A549 (cell line): ENCODE results near the gene CACUL1. TPM values are rescaled to one million over a fixed set of nuclear protein-coding genes. Genes with fewer than 3 reads are reported as not detected.
"Not testable (repeated sequence)": the region's sequence is repeated elsewhere in the genome, so short reads cannot be mapped to it uniquely, and the experiment has no call there.

Experiments used
- ATAC-seq, 2 experiments: fragments of 200-7000 bp in 1 of 2; fragments of >200 bp in 1 of 2; cut with Nextera tagmentation in 1 of 2; cut with Tn5 transposase in 1 of 2; 3 replicates each; pipeline versions ENCODE4 v1.8.0 to v1.9.1; 2018 to 2020; ENCODE audit warnings: mild to moderate bottlenecking in 1 of 2, moderate library complexity in 1 of 2
- CTCF ChIA-PET: fragments of 300-600 bp; sonication (Branson Sonifier 250); formaldehyde crosslinking; extraction: SDS; loops from one replicate; lab custom pipeline; 2021; ENCODE audit warnings: antibody characterized with exemption, inconsistent platforms; lab: Yijun Ruan, JAX
- POLR2A ChIA-PET: fragments of 350-600 bp; formaldehyde crosslinking; extraction: SDS; loops from one replicate; lab custom pipeline; 2021; ENCODE audit warnings: antibody characterized with exemption, inconsistent platforms; lab: Yijun Ruan, JAX
- DNase-seq, 2 experiments: peaks; one replicate each; pipeline versions ENCODE4 v3.0.0 to v3.0.0-alpha.2; 2011 to 2016; ENCODE audit warnings: low read depth in 1 of 2, low spot score in 1 of 2
- FAIRE-seq: peaks from 2 replicates; lab custom pipeline; 2011; peaks lifted over from hg19 to GRCh38; lab: Jason Lieb, UNC
- H3K27ac ChIP-seq, 2 experiments: fragments of >200 bp; sonication (Bioruptor Twin); formaldehyde crosslinking; 3 replicates each; pipeline ENCODE4 v1.5.1; 2016 to 2017
- H3K4me1 ChIP-seq: fragments of >200 bp; sonication (Bioruptor Twin); formaldehyde crosslinking; 3 replicates; pipeline ENCODE4 v1.6.1; 2016
- H3K4me2 ChIP-seq: fragments of >200 bp; sonication (Bioruptor Twin); formaldehyde crosslinking; 3 replicates; pipeline ENCODE4 v1.6.1; 2016
- H3K4me3 ChIP-seq: fragments of >200 bp; sonication (Bioruptor Twin); formaldehyde crosslinking; 3 replicates; pipeline ENCODE4 v1.5.1; 2016
- H3K9me3 ChIP-seq: fragments of >200 bp; sonication (Bioruptor Twin); formaldehyde crosslinking; 3 replicates; pipeline ENCODE4 v1.6.1; 2016
- ATOH8 ChIP-seq: fragments of 250-450 bp; sonication (Bioruptor Pico); IDR thresholded peaks from 2 replicates; pipeline ENCODE4 v1.5.0; 2020; ENCODE audit warnings: low read depth, mild to moderate bottlenecking, moderate library complexity
- BCL3 ChIP-seq: fragments of >200 bp; sonication (Bioruptor Twin); formaldehyde crosslinking; IDR thresholded peaks from 3 replicates; pipeline ENCODE4 v1.6.1; 2016
- BHLHE40 ChIP-seq: IDR thresholded peaks from 2 replicates; pipeline ENCODE4 v1.6.1; 2012; ENCODE audit warnings: low read depth, low read length, inconsistent platforms
- CBX8 ChIP-seq: fragments of 200-600 bp; sonication (generic); IDR thresholded peaks from 2 replicates; pipeline ENCODE4 v1.6.1; 2016
- CEBPB ChIP-seq, 2 experiments: fragments of >200 bp in 1 of 2; sonication (Bioruptor Twin) in 1 of 2; formaldehyde crosslinking in 1 of 2; IDR thresholded peaks; 2 replicates each; pipeline ENCODE4 v1.6.1; 2012 to 2016
- CHD2 ChIP-seq: fragments of 150-350 bp; IDR thresholded peaks from 2 replicates; pipeline ENCODE4 v1.6.1; 2014; ENCODE audit warnings: low read length; ENCODE audit not compliant: partially characterized antibody
- EHF ChIP-seq: fragments of 250-450 bp; sonication (Bioruptor Pico); IDR thresholded peaks from 2 replicates; pipeline ENCODE4 v1.5.0; 2020; ENCODE audit warnings: mild to moderate bottlenecking
- EP300 ChIP-seq, 2 experiments: fragments of >200 bp; sonication (Bioruptor Twin); formaldehyde crosslinking; IDR thresholded peaks; 2 replicates in 1 of 2; 3 replicates in 1 of 2; pipeline ENCODE4 v1.6.1; 2016 to 2017
- ESRRA ChIP-seq: fragments of 150-350 bp; IDR thresholded peaks from 2 replicates; pipeline ENCODE4 v1.6.1; 2014; ENCODE audit warnings: mild to moderate bottlenecking, low read length, borderline replicate concordance
- FOSB ChIP-seq: fragments of 250-450 bp; sonication (Bioruptor Pico); IDR thresholded peaks from 2 replicates; pipeline ENCODE4 v1.5.0; 2020; ENCODE audit warnings: mild to moderate bottlenecking, moderate library complexity
- GATA3 ChIP-seq: IDR thresholded peaks from 2 replicates; pipeline ENCODE4 v1.6.1; 2012; ENCODE audit warnings: borderline replicate concordance
- HDAC2 ChIP-seq: fragments of 200-600 bp; sonication (generic); IDR thresholded peaks from 2 replicates; pipeline ENCODE4 v1.6.1; 2016
- HEYL ChIP-seq: fragments of 250-450 bp; sonication (Bioruptor Pico); IDR thresholded peaks from 2 replicates; pipeline ENCODE4 v1.8.0; 2021; ENCODE audit warnings: mild to moderate bottlenecking, moderate library complexity
- HOXB13 ChIP-seq: fragments of 250-450 bp; sonication (Bioruptor Pico); IDR thresholded peaks from 2 replicates; pipeline ENCODE4 v1.5.0; 2020; ENCODE audit warnings: low read depth, mild to moderate bottlenecking, moderate library complexity
- JUNB ChIP-seq: fragments of >200 bp; sonication (Bioruptor Twin); formaldehyde crosslinking; IDR thresholded peaks from 2 replicates; pipeline ENCODE4 v1.6.1; 2016
- KDM1A ChIP-seq: fragments of 200-600 bp; sonication (generic); IDR thresholded peaks from 2 replicates; pipeline ENCODE4 v1.6.1; 2016; ENCODE audit warnings: low read depth, mild to moderate bottlenecking
- MAFK ChIP-seq: fragments of 450-650 bp; IDR thresholded peaks from 2 replicates; pipeline ENCODE4 v1.6.1; 2014; ENCODE audit not compliant: partially characterized antibody
- MAZ ChIP-seq: fragments of 150-350 bp; IDR thresholded peaks from 2 replicates; pipeline ENCODE4 v1.6.1; 2014; ENCODE audit warnings: antibody characterized with exemption, low read depth, low read length, borderline replicate concordance
- MYC ChIP-seq: IDR thresholded peaks from 2 replicates; pipeline ENCODE4 v1.6.1; 2012; ENCODE audit warnings: mild to moderate bottlenecking, inconsistent platforms, low read length, improper control_type of control experiment, borderline replicate concordance
- NR3C1 ChIP-seq: fragments of >200 bp; sonication (Bioruptor Twin); formaldehyde crosslinking; IDR thresholded peaks from 3 replicates; pipeline ENCODE4 v1.6.1; 2017
- PBX3 ChIP-seq: IDR thresholded peaks from 2 replicates; pipeline ENCODE4 v1.6.1; 2012
- POLR2A ChIP-seq: IDR thresholded peaks from 2 replicates; pipeline ENCODE4 v1.6.1; 2012; ENCODE audit warnings: mild to moderate bottlenecking, low read length
- RCOR1 ChIP-seq: fragments of 150-350 bp; IDR thresholded peaks from 2 replicates; pipeline ENCODE4 v1.6.1; 2014; ENCODE audit warnings: antibody characterized with exemption, low read length, low read depth
- SMC3 ChIP-seq: fragments of >200 bp; sonication (Bioruptor Twin); formaldehyde crosslinking; IDR thresholded peaks from 3 replicates; pipeline ENCODE4 v1.6.1; 2018; ENCODE audit warnings: inconsistent platforms
- SREBF2 ChIP-seq: fragments of 450-650 bp; IDR thresholded peaks from 2 replicates; pipeline ENCODE4 v1.6.1; 2014; ENCODE audit warnings: mild to moderate bottlenecking, moderate library complexity
- WGBS: methylation state at CpG from one replicate; pipeline ENCODE4 v1.1.6; 2017; ENCODE audit errors: missing lambda C conversion rate; 5-methylcytosine and 5-hydroxymethylcytosine counted together
- polyA plus RNA-seq, 4 experiments: library from polyadenylated mRNA; depleted of rRNA in 3 of 4; stranded (reverse); fragments of >200 nt; fragmentation: RNase III in 1 of 4; extraction: RNeasy Plus Mini Kit Qiagen cat#74134 plus additional on column Dnase treatment in 1 of 4; gene quantifications; 2 replicates in 3 of 4; 3 replicates in 1 of 4; pipeline ENCODE4 v1.2.3, GENCODE V29; 2011 to 2017

The CACUL1 gene
- polyA plus RNA-seq, 2 of the 4 experiments (the other 2 are of a cell fraction), result 8.7 to 15.6 TPM

- Histone ChIP-seq H3K4me3 (no peak overlapping the region), H3K27ac (no peak overlapping the region), H3K9me3 (no peaks in the 10 kb centered on the region), H3K4me2 (no peak overlapping the region), H3K4me1 (no peaks in the 10 kb centered on the region)
- WGBS, result 63% methylated on average over 24 of the region's 24 CpGs
- TF ChIP-seq FOSB (CRISPR knock-in tag), result no peak
- no peak for TF ChIP-seq BHLHE40
- TF ChIP-seq HOXB13 (CRISPR knock-in tag), result no peak
- TF ChIP-seq SMC3, result no peak
- TF ChIP-seq CEBPB (IDR thresholded peaks at IDR 0.05), result no peak
- no peak for TF ChIP-seq ATOH8
- TF ChIP-seq BCL3, result no peak
- no peak for TF ChIP-seq RCOR1
- TF ChIP-seq HDAC2, result no peak
- no peak for TF ChIP-seq POLR2A
- no peak for DNase-seq
- no peak for ATAC-seq
- FAIRE-seq, result no peak
- ChIA-PET CTCF (interaction anchor here (0.7 to 1.6 kb wide), 2 partner anchors 16 to 214 kb away, joined by 3 to 4 read pairs; no protein-coding TSS in a partner anchor), POLR2A (no interaction called here)
Observed at GRCh38 chr10:118783776-118784545, 29.2 kb upstream of the CACUL1 start.

- ATAC-seq, H3K4me2 ChIP-seq, H3K27ac ChIP-seq, H3K9me3 ChIP-seq, DNase-seq, H3K4me3 ChIP-seq, H3K4me1 ChIP-seq, CTCF ChIA-PET, FAIRE-seq, POLR2A ChIA-PET: not testable (repeated sequence)
- 88% methylated on average over 18 of the region's 31 CpGs for WGBS
Observed at GRCh38 chr10:118782916-118783465, 28.2 kb upstream of the CACUL1 start.

- no peak for ATAC-seq
- CTCF ChIA-PET, result interaction anchor here (0.6 to 1.1 kb wide), 2 partner anchors 19 to 213 kb away, joined by 3 to 4 read pairs; no protein-coding TSS in a partner anchor
- Histone ChIP-seq H3K4me3 (no peak overlapping the region), H3K27ac (no peak overlapping the region), H3K4me2 (no peak overlapping the region)
- TF ChIP-seq FOSB (CRISPR knock-in tag) (no peak), PBX3 (no peak), MYC (no peak), HOXB13 (CRISPR knock-in tag) (no peak), MAZ (no peak), HEYL (no peak), EHF (no peak), JUNB (no peak), EP300 (IDR thresholded peaks at IDR 0.05) (no peak), SREBF2 (no peak), CBX8 (no peak), GATA3 (no peak), NR3C1 (no peak), CHD2 (no peak), BCL3 (no peak), KDM1A (no peak), ESRRA (no peak), MAFK (no peak)
- TF ChIP-seq, all 56 proteins: peak for 0
- no peak for FAIRE-seq
- POLR2A ChIA-PET, result no interaction called here
- no peak for DNase-seq
- WGBS, result 73% methylated on average over 4 of the region's 4 CpGs
- Histone ChIP-seq H3K4me1 (no peaks in the 10 kb centered on the region), H3K9me3 (no peaks in the 10 kb centered on the region; the same call in 2 of the 3 replicates)
Observed at GRCh38 chr10:118781541-118781940, 26.8 kb upstream of the CACUL1 start.
